Prostate gland (tissue), 2 donors: ENCODE results near the gene MYMK. TPM values are rescaled to one million over a fixed set of nuclear protein-coding genes. Genes with fewer than 3 reads are reported as not detected.

Experiments
- DNase-seq: peaks from one replicate; pipeline ENCODE4 v3.0.0-alpha.2; 2019; ENCODE audit warnings: low spot score
- H3K27ac ChIP-seq, 2 donors: fragments of 200-600 bp; sonication (generic); 2 replicates each; pipeline ENCODE4 v1.5.1; 2017 to 2019
- H3K27me3 ChIP-seq: fragments of 200-600 bp; sonication (generic); replicated peaks from 2 replicates; pipeline ENCODE4 v1.5.1; 2019; ENCODE audit not compliant: insufficient read depth
- H3K36me3 ChIP-seq, 2 donors: fragments of 200-600 bp; sonication (generic); 1 replicate in 1 of 2; 2 replicates in 1 of 2; pipeline versions ENCODE4 v1.5.1 to v1.8.1; 2017 to 2019
- H3K4me1 ChIP-seq: fragments of 200-600 bp; sonication (generic); replicated peaks from 2 replicates; pipeline ENCODE4 v1.5.1; 2019
- H3K4me3 ChIP-seq, 2 donors: fragments of 200-600 bp; sonication (generic); 2 replicates each; pipeline ENCODE4 v1.5.1; 2017 to 2019
- H3K9me3 ChIP-seq: fragments of 200-600 bp; sonication (generic); 2 replicates; pipeline ENCODE4 v1.5.1; 2017
- POLR2A ChIP-seq: fragments of 450-650 bp; IDR thresholded peaks from one replicate; pipeline ENCODE4 v1.6.1; 2016; ENCODE audit warnings: antibody characterized with exemption, mild to moderate bottlenecking
- POLR2AphosphoS5 ChIP-seq: sonication (generic); formaldehyde crosslinking; IDR thresholded peaks from one replicate; pipeline ENCODE4 v1.6.1; 2017; ENCODE audit warnings: antibody characterized with exemption
- WGBS: methylation state at CpG from one replicate; pipeline ENCODE4 v1.1.5; 2018; 5-methylcytosine and 5-hydroxymethylcytosine counted together
- intact Hi-C: fragments of 100-400 bp; cut with DNase I; formaldehyde crosslinking; loops from one replicate; pipeline ENCODE4 v1.14.2; 2022
- total RNA-seq, 2 donors: library from RNA; depleted of rRNA; stranded (reverse); fragments of >200 nt; gene quantifications; one replicate each; pipeline ENCODE4 v1.1.0, GENCODE V29; 2016
- TF ChIP-seq, protein P1 (sequence below), 4 experiments: fragments of 200-600 bp in 2 of 4; fragments of 450-650 bp in 2 of 4; sonication (generic) in 2 of 4; IDR thresholded peaks; 1 replicate in 3 of 4; 2 replicates in 1 of 4; pipeline ENCODE4 v1.5.1; 2016 to 2019; ENCODE audit warnings: antibody characterized with exemption in 4 of 4, mild to moderate bottlenecking in 2 of 4, moderate library complexity in 2 of 4

The MYMK gene
- total RNA-seq, 2 donors from 2014 or later = not detected

GRCh38 chr9:133528876-133529241 is 4.1 kb upstream of the MYMK start:
- H3K27me3 ChIP-seq = peaks cover 5% of the 10 kb centered on the region
- H3K36me3 ChIP-seq = no peaks in the 10 kb centered on the region
- WGBS = 54% methylated on average over 11 of the region's 11 CpGs
- TF ChIP-seq, protein P1, sequence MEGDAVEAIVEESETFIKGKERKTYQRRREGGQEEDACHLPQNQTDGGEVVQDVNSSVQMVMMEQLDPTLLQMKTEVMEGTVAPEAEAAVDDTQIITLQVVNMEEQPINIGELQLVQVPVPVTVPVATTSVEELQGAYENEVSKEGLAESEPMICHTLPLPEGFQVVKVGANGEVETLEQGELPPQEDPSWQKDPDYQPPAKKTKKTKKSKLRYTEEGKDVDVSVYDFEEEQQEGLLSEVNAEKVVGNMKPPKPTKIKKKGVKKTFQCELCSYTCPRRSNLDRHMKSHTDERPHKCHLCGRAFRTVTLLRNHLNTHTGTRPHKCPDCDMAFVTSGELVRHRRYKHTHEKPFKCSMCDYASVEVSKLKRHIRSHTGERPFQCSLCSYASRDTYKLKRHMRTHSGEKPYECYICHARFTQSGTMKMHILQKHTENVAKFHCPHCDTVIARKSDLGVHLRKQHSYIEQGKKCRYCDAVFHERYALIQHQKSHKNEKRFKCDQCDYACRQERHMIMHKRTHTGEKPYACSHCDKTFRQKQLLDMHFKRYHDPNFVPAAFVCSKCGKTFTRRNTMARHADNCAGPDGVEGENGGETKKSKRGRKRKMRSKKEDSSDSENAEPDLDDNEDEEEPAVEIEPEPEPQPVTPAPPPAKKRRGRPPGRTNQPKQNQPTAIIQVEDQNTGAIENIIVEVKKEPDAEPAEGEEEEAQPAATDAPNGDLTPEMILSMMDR (IDR thresholded peaks at IDR 0.05) = no peak
- TF ChIP-seq POLR2A = no peak
- H3K9me3 ChIP-seq = no peaks in the 10 kb centered on the region
- peaks cover 6% of the 10 kb centered on the region for H3K4me1 ChIP-seq
- no peak overlapping the region for H3K27ac ChIP-seq
- intact Hi-C loops = no loop called here
- DNase-seq = no peak
- H3K4me3 ChIP-seq = no peak overlapping the region

- no peak for DNase-seq
- TF ChIP-seq POLR2A (no peak), POLR2AphosphoS5 (no peak)
- TF ChIP-seq, protein P1 (IDR thresholded peaks at IDR 0.05) = no peak
- H3K4me3 ChIP-seq = no peak overlapping the region
- 40% methylated on average over 19 of the region's 22 CpGs for WGBS
- H3K9me3 ChIP-seq = no peaks in the 10 kb centered on the region
- peaks cover 5% of the 10 kb centered on the region for H3K27me3 ChIP-seq
- no peaks in the 10 kb centered on the region for H3K36me3 ChIP-seq
- H3K27ac ChIP-seq = no peak overlapping the region
- peaks cover 6% of the 10 kb centered on the region for H3K4me1 ChIP-seq
- intact Hi-C loops = no loop called here
These were observed 3.5 kb upstream of the MYMK start for GRCh38 chr9:133528001-133528875.

- DNase-seq = no peak
- H3K9me3 ChIP-seq = no peaks in the 10 kb centered on the region
- no peak for TF ChIP-seq POLR2A
- TF ChIP-seq, protein P1 (IDR thresholded peaks at IDR 0.05) = no peak
- no peak for TF ChIP-seq POLR2AphosphoS5
- H3K4me3 ChIP-seq = no peak overlapping the region
- peaks cover 5% of the 10 kb centered on the region for H3K27me3 ChIP-seq
- no peaks in the 10 kb centered on the region for H3K36me3 ChIP-seq
- no peak overlapping the region for H3K27ac ChIP-seq
- H3K4me1 ChIP-seq = peaks cover 6% of the 10 kb centered on the region
- intact Hi-C loops = no loop called here
- 29% methylated on average over 18 of the region's 18 CpGs for WGBS
These were observed 2.7 kb upstream of the MYMK start for GRCh38 chr9:133527444-133527920.

DNA sequence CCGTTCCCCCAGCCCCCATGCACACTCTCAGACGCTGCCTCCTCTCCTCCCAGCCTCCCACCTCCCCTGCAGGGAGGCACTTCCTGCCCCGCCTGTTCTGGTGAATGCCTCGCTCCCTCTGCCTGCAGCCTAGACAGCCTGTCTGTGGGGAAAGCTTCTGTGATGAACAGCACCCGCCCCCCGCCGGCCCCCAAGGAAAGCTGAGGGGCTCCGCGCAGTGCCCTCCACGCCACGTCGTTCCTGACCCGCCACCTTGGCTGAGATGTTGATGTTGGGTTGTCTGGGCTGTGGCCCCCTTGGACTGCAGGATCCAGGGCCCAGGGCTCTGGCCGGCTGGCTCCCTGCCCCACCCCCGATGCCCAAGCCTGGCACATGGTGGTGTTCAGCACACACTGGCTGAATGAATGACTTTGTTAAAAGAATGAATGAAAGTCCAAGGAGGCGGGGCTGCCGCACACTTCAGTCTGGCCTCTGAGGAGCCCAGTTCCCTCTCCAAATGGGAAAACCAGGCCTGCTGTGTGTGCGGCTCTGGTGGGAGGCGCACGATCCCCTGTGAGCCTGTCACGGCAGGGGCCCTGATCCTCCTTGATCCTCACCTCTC is 2.1 kb upstream of the MYMK start:
- no peaks in the 10 kb centered on the region for H3K36me3 ChIP-seq
- no peak for DNase-seq
- no peak for TF ChIP-seq POLR2AphosphoS5
- TF ChIP-seq, protein P1 (IDR thresholded peaks at IDR 0.05) = no peak
- no peak for TF ChIP-seq POLR2A
- H3K4me3 ChIP-seq = no peak overlapping the region
- peaks cover 5% of the 10 kb centered on the region for H3K27me3 ChIP-seq
- H3K4me1 ChIP-seq = peaks cover 6% of the 10 kb centered on the region
- H3K9me3 ChIP-seq = no peaks in the 10 kb centered on the region
- 45% methylated on average over 18 of the region's 21 CpGs for WGBS
- no peak overlapping the region for H3K27ac ChIP-seq
- intact Hi-C loops = no loop called here
